ENCODE results near the gene SLF2. TPM values are rescaled to one million over a fixed set of nuclear protein-coding genes. Genes with fewer than 3 reads are reported as not detected.

Gene SLF2
- total and polyA plus RNA-seq, 9 of the 15 experiments (the other 6 are each of a cell fraction or from before 2014, with no cell fraction given), result 1.7 to 18.4 (median 7.8) TPM

GRCh38 chr10:100998183-100998990 is 85.6 kb downstream of the SLF2 start (continued):
- no peak for TF ChIP-seq PYGO2 (tag; IDR thresholded peaks at IDR 0.05)
- no peak for TF ChIP-seq BCLAF1 (IDR thresholded peaks at IDR 0.05; ENCODE audit: borderline replicate concordance in 1 of 2, control insufficient read depth in 1 of 2, low read depth in 2 of 2, low read length in 1 of 2)
- no peak for TF ChIP-seq SMAD1 (IDR thresholded peaks at IDR 0.05; ENCODE audit: low read depth, low read length, partially characterized antibody)
- no peak for TF ChIP-seq DDX20 (tag; IDR thresholded peaks at IDR 0.05; ENCODE audit: low read depth)
- no peak for TF ChIP-seq PRDM10 (IDR thresholded peaks at IDR 0.05; ENCODE audit: partially characterized antibody)
- TF ChIP-seq CEBPB (tag; IDR thresholded peaks at IDR 0.05), result no peak
- TF ChIP-seq MBD1 (CRISPR knock-in tag; IDR thresholded peaks at IDR 0.05), result no peak
- TF ChIP-seq RHOXF2B (CRISPR knock-in tag; conservative IDR thresholded peaks at IDR 0.05), result no peak
- TF ChIP-seq DIDO1 (tag; IDR thresholded peaks at IDR 0.05; ENCODE audit: low read depth), result no peak
- TF ChIP-seq HSF4 (CRISPR knock-in tag; IDR thresholded peaks at IDR 0.05; ENCODE audit: borderline replicate concordance), result no peak
- TF ChIP-seq HNRNPLL (IDR thresholded peaks at IDR 0.05; ENCODE audit: low read depth, low read length, poor library complexity, severe bottlenecking), result no peak
- TF ChIP-seq ZFP36 (IDR thresholded peaks at IDR 0.05; ENCODE audit: low read depth, low read length, partially characterized antibody), result no peak
- no peak for TF ChIP-seq YBX1 (IDR thresholded peaks at IDR 0.05)
- no peak for TF ChIP-seq SRSF3 (IDR thresholded peaks at IDR 0.05; ENCODE audit: insufficient read depth, low read length)
- no peak for TF ChIP-seq ATF1 (CRISPR knock-in tag; IDR thresholded peaks at IDR 0.05)
- no peak for TF ChIP-seq ATF1 (tag; IDR thresholded peaks at IDR 0.05)
- TF ChIP-seq BRF2 (IDR thresholded peaks at IDR 0.05; ENCODE audit: borderline replicate concordance, insufficient read depth, insufficient read length), result no peak
- TF ChIP-seq ZNF3 (CRISPR knock-in tag; IDR thresholded peaks at IDR 0.05), result no peak
